Measurements from ENCODE around the gene UBASH3A.

Gene UBASH3A

GRCh38 chr21:42387843-42388340, 15.8 kb upstream of the UBASH3A start:
- in situ Hi-C loops (cut with HindIII; ENCODE audit: low pct_ligation_motif_present, low pct_unique_long_range_greater_than_20kb, low sequenced_read_pairs): no loop called here
- DNase-seq: no peak

DNA sequence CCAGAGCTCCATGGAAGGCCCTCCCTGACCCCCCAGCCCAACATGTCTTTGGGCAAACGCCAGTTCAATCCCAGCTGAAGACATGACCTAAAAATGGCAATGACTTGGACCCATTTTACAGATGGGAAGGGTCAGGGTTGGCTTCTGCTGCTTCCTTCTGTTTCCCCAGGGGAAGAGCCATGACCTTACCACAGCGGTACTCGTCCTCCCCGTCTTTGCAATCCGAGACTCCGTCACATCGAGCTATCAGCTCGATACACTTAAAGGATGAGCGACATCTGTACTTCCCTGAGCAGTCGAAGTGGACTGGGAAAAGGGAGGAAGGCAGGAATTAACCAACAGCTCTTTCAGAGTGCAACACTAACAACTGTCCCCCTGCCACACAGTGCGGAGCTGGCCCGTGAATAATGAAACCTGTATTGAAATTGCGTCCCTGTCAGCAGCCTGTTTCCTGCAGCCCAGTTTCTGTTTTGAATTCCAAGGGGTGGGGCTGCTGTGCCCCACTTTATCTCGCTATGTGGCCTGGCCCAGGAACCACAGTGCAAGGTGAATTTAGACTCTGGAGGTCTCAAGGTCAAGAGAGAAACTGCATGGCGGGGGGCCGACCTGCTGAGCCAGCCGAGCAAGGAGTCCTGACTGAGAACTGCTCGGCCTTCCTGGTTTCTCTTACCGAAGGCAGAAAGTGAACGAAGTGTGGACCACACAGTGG, 14.8 kb upstream of the UBASH3A start:
- in situ Hi-C loops (cut with HindIII; ENCODE audit: low pct_ligation_motif_present, low pct_unique_long_range_greater_than_20kb, low sequenced_read_pairs): no loop called here
- DNase-seq: no peak

- DNase-seq: no peak
- in situ Hi-C loops (cut with HindIII; ENCODE audit: low pct_ligation_motif_present, low pct_unique_long_range_greater_than_20kb, low sequenced_read_pairs): no loop called here
These were observed 14.3 kb upstream of the UBASH3A start for GRCh38 chr21:42389449-42389835.

DNA sequence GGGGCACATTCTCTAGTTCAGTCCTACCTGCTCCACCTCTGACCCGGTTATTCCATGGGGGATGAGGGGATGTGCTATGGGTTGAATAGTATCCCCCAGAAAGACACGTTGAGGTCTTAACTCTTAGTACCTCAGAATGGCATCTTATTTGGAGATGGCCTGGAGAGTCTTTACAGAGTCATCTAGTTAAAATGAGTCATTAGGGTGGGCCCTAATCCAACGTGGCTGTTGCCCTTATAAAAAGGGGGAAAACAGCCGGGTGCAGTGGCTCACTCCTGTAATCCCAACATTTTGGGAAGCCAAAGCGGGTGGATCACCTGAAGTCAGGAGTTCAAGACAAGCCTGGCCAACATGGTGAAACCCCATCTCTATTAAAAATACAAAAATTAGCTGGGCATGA, 13.5 kb upstream of the UBASH3A start:
- DNase-seq: no peak
- in situ Hi-C loops (cut with HindIII; ENCODE audit: low pct_ligation_motif_present, low pct_unique_long_range_greater_than_20kb, low sequenced_read_pairs): no loop called here

DNA sequence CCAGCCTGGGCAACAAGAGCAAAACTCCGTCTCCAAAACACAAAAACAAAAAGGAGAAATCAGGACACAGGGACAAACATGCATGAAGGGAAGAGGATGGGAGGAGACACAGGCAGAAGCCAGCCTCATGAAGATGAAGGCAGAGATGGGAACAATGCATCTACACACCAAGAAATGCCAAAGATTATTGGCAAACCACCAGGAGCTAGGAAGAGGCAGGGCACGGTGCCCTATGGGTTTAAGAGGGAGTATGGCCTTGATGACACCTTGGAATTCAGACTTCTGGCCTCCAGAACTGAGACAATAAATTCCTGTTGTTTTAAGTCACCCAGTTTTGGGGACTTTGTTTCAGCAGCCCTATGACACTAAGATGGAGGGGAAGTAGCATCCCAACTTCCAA, 13.0 kb upstream of the UBASH3A start:
- DNase-seq: no peak
- in situ Hi-C loops (cut with HindIII; ENCODE audit: low pct_ligation_motif_present, low pct_unique_long_range_greater_than_20kb, low sequenced_read_pairs): no loop called here

DNA sequence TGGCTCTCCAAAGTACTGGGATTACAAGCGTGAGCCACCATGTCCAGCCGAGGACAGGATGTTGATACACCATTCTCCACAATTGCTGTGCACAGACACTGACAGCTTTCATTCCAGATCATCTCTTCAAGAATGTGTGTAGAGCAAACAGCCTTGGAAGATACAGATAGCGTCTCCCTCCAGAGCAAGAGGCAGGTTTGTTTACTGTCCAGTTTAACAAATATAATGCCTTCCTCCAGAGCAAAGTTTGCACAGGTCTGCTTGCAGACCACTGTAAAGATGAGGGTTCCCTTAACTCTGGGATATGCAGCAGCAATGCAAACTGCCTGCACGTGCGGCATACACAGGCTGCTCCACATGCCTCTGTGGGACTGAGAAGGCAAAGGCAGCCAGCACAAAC, 12.4 kb upstream of the UBASH3A start:
- DNase-seq: no peak
- in situ Hi-C loops (cut with HindIII; ENCODE audit: low pct_ligation_motif_present, low pct_unique_long_range_greater_than_20kb, low sequenced_read_pairs): no loop called here

- in situ Hi-C loops (cut with HindIII; ENCODE audit: low pct_ligation_motif_present, low pct_unique_long_range_greater_than_20kb, low sequenced_read_pairs): no loop called here
- no peak for DNase-seq
These were observed 10.8 kb upstream of the UBASH3A start for GRCh38 chr21:42392731-42393442.

GRCh38 chr21:42393443-42393950, 10.2 kb upstream of the UBASH3A start:
- in situ Hi-C loops (cut with HindIII; ENCODE audit: low pct_ligation_motif_present, low pct_unique_long_range_greater_than_20kb, low sequenced_read_pairs): no loop called here
- no peak for DNase-seq

DNA sequence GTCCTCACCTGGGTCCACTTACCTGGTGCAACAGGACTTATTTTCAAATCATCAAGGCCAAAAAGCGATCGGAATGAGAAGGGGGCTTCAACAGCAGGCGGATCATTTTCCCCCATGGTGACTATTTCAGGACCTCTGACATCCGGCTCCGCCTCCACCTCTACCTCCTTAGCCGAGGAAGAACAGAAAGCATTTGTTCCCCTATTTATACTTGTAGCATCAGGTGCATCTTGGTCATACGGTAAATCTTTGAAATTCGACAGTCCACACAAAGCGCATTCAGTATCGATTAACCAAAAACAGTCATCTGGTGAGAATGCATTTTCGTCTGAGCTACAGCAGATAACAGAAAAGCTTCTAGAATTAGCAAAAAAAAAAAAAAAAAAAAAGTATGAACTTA, 8.4 kb upstream of the UBASH3A start:
- in situ Hi-C loops (cut with HindIII; ENCODE audit: low pct_ligation_motif_present, low pct_unique_long_range_greater_than_20kb, low sequenced_read_pairs): no loop called here

DNA sequence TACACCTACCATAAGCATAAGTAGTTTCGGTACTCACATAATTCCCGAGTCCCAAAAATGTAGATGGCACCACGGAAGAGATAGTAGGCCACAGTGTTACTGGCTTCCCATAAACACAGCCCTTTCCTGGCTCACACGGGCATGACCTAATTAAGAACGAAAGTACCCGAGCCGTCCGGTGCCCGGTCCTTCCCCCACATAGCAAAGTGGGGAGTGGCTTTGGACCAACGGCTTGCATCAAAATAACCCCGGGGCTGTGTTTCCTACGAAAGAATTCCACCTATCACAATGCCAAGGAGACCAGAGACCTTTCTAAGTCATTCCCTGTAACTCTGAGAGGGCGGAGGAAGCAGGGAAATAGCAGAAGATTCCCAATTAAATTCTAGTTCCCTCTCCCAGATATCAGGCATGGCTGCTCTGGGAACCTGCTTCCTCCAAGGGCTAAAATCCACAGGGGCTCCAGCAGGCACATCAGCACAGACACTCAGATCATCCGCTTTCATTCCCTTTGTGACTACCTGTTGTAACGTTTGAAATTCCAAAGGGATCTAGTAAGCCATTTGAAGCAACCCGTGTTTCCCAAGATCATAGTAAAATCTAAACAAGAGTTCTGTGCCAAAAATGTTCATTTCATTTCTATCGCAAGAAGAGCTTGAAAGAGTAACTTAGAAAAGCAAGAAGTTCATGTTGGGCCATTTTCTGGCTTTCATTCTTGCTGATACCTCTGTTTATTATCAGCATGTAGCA, 7.6 kb upstream of the UBASH3A start, which contains the start of gene TMPRSS3:
Gene TMPRSS3 (minus strand): TSS at position 148 of the 747 bp plus-strand sequence. CDS start 635 bp downstream, outside the sequence.
- in situ Hi-C loops (cut with HindIII; ENCODE audit: low pct_ligation_motif_present, low pct_unique_long_range_greater_than_20kb, low sequenced_read_pairs): no loop called here
- DNase-seq: no peak

More for the DNA sequence above, 8.4 kb upstream of the UBASH3A start:
- DNase-seq: no peak

GRCh38 chr21:42396799-42397745, 6.6 kb upstream of the UBASH3A start:
- DNase-seq: no peak
- in situ Hi-C loops (cut with HindIII; ENCODE audit: low pct_ligation_motif_present, low pct_unique_long_range_greater_than_20kb, low sequenced_read_pairs): no loop called here

- in situ Hi-C loops (cut with HindIII; ENCODE audit: low pct_ligation_motif_present, low pct_unique_long_range_greater_than_20kb, low sequenced_read_pairs): no loop called here
These were observed 5.8 kb upstream of the UBASH3A start for GRCh38 chr21:42397746-42398394.

GRCh38 chr21:42398436-42399028, 5.2 kb upstream of the UBASH3A start:
- DNase-seq: no peak
- in situ Hi-C loops (cut with HindIII; ENCODE audit: low pct_ligation_motif_present, low pct_unique_long_range_greater_than_20kb, low sequenced_read_pairs): no loop called here

More at GRCh38 chr21:42397746-42398394, 5.8 kb upstream of the UBASH3A start:
- DNase-seq: no peak

- DNase-seq: no peak
- in situ Hi-C loops (cut with HindIII; ENCODE audit: low pct_ligation_motif_present, low pct_unique_long_range_greater_than_20kb, low sequenced_read_pairs): no loop called here
These were observed 3.2 kb upstream of the UBASH3A start for GRCh38 chr21:42400525-42400924.

DNA sequence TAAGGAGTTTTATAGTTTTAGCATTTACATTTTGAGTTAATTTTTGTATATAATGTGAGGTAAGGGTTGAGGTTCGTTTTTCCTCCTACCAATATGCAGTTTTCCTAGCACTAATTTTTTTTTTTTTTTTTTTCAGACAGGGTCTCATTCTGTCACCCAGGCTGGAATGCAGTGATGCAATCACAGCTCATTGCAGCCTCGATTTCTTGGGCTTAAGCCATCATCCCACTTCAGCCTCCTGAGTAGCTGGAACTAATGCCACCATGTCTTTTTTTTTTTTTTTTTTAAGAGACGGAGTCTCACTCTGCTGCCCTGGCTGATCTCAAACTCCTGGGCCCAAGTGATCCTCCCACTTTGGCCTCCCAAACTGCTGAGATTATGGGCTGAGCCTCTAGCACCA, 2.5 kb upstream of the UBASH3A start:
- no peak for DNase-seq
- in situ Hi-C loops (cut with HindIII; ENCODE audit: low pct_ligation_motif_present, low pct_unique_long_range_greater_than_20kb, low sequenced_read_pairs): no loop called here

DNA sequence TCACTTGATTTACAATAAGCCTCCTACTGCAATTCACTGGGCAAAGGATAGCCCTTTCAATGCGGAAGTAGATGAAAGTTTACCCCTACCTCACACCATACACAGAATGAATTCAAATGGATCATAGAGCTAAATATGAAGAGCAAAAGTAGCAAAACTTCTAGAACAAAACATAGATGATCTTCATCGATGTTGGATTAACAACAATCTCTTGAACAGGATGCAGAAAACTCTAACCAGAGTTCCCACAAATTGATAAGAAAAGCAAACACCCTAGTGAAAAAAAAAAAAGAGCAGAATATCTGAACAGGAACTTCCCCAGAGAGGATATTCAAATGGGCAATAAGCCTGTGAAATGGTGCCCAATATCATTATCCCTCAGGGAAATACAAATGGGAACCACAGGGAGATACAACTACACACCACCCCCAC, 1.9 kb upstream of the UBASH3A start:
- in situ Hi-C loops (cut with HindIII; ENCODE audit: low pct_ligation_motif_present, low pct_unique_long_range_greater_than_20kb, low sequenced_read_pairs): no loop called here
- DNase-seq: no peak

GRCh38 chr21:42404539-42404938, 837 bp downstream of the UBASH3A start:
- in situ Hi-C loops (cut with HindIII; ENCODE audit: low pct_ligation_motif_present, low pct_unique_long_range_greater_than_20kb, low sequenced_read_pairs): no loop called here
- DNase-seq: no peak
